Panc1 (cell line): ENCODE results near the gene GRHPR. TPM values are rescaled to one million over a fixed set of nuclear protein-coding genes. Genes with fewer than 3 reads are reported as not detected.

Source experiments
- ATAC-seq: fragments of 200-7000 bp; cut with Tn5 transposase; 2 replicates; pipeline ENCODE4 v1.9.1; 2020; ENCODE audit warnings: mild to moderate bottlenecking, moderate library complexity
- BruUV-seq: library from RNA; stranded (reverse); fragments of 400-500 nt; replicated peaks from 2 replicates; lab custom pipeline; 2021; lab: Mats Ljungman, UMichigan
- CTCF ChIA-PET: fragments of 300-600 bp; sonication (Branson Sonifier 250); formaldehyde crosslinking; loops from one replicate; lab custom pipeline; 2022; ENCODE audit warnings: antibody characterized with exemption; lab: Charles Lee
- POLR2A ChIA-PET: fragments of 300-600 bp; sonication (Branson Sonifier 250); formaldehyde crosslinking; loops from one replicate; lab custom pipeline; 2022; ENCODE audit warnings: antibody characterized with exemption; lab: Charles Lee
- DNase-seq: peaks from one replicate; pipeline ENCODE4 v3.0.0-alpha.2; 2010; ENCODE audit warnings: low read depth, low spot score
- H3K27ac ChIP-seq: 2 replicates; pipeline ENCODE4 v1.5.1; 2011; ENCODE audit warnings: mild to moderate bottlenecking, low read length, inconsistent platforms
- H3K27me3 ChIP-seq: fragments of 200-500 bp; sonication (Bioruptor generic); 2 replicates; pipeline ENCODE4 v1.6.0; 2014; ENCODE audit warnings: low read length, inconsistent platforms; ENCODE audit not compliant: control insufficient read depth, insufficient read depth
- H3K36me3 ChIP-seq: fragments of 200-500 bp; sonication (Bioruptor generic); 2 replicates; pipeline ENCODE4 v1.5.1; 2014; ENCODE audit warnings: inconsistent platforms, mild to moderate bottlenecking, low read length, moderate library complexity; ENCODE audit not compliant: control insufficient read depth, insufficient read depth
- H3K4me1 ChIP-seq: 2 replicates; pipeline ENCODE4 v1.5.1; 2011; ENCODE audit warnings: inconsistent platforms, mild to moderate bottlenecking, low read length, moderate library complexity; ENCODE audit not compliant: control insufficient read depth, insufficient read depth
- H3K4me3 ChIP-seq, 2 experiments: 2 replicates each; pipeline ENCODE4 v1.5.1; 2011 to 2012; ENCODE audit warnings: low read depth in 2 of 2, low read length in 2 of 2, mild to moderate bottlenecking in 2 of 2, inconsistent platforms in 1 of 2, moderate library complexity in 1 of 2
- H3K9me3 ChIP-seq: fragments of 200-500 bp; sonication (Bioruptor generic); 2 replicates; pipeline ENCODE4 v1.5.1; 2014; ENCODE audit warnings: low read depth, mild to moderate bottlenecking, inconsistent platforms, low read length, moderate library complexity; ENCODE audit not compliant: control insufficient read depth, insufficient read depth
- POLR2AphosphoS5 ChIP-seq: IDR thresholded peaks from 2 replicates; pipeline ENCODE4 v1.6.1; 2012; ENCODE audit warnings: mild to moderate bottlenecking, low read depth, low read length, moderate library complexity
- SIN3A ChIP-seq: IDR thresholded peaks from 2 replicates; pipeline ENCODE4 v1.6.1; 2012; ENCODE audit warnings: low read depth, mild to moderate bottlenecking, low read length, moderate library complexity, borderline replicate concordance; ENCODE audit not compliant: insufficient read depth
- TCF7L2 ChIP-seq: IDR thresholded peaks from 2 replicates; pipeline ENCODE4 v1.6.1; 2011; ENCODE audit warnings: mild to moderate bottlenecking, low read depth, low read length, inconsistent platforms
- in situ Hi-C: cut with HindIII; loops from 2 replicates; pipeline ENCODE4 v1.10.0; 2016; ENCODE audit warnings: low sequenced_read_pairs, low pct_unique_long_range_greater_than_20kb
- intact Hi-C: fragments of 100-400 bp; cut with micrococcal nuclease; formaldehyde crosslinking; loops from one replicate; pipeline ENCODE4 v1.10.0; 2022; ENCODE audit not compliant: unreplicated experiment
- total RNA-seq: library from RNA; stranded (reverse); gene quantifications from one replicate; pipeline ENCODE4 v1.2.1, GENCODE V29; 2021; ENCODE audit not compliant: unreplicated experiment
- TF ChIP-seq, protein P1 (sequence below), 2 experiments: IDR thresholded peaks; 2 replicates each; pipeline ENCODE4 v1.6.1; 2011 to 2012; ENCODE audit warnings: low read depth in 2 of 2, control low read depth in 1 of 2, low read length in 1 of 2, mild to moderate bottlenecking in 1 of 2, moderate library complexity in 1 of 2; ENCODE audit not compliant: insufficient read depth in 1 of 2
- TF ChIP-seq, protein P2 (sequence below): fragments of 450-650 bp; IDR thresholded peaks from 2 replicates; pipeline ENCODE4 v1.5.1; 2017; ENCODE audit warnings: mild to moderate bottlenecking

GRHPR gene
- total RNA-seq, 1 experiment from 2014 or later: 238 TPM

DNA sequence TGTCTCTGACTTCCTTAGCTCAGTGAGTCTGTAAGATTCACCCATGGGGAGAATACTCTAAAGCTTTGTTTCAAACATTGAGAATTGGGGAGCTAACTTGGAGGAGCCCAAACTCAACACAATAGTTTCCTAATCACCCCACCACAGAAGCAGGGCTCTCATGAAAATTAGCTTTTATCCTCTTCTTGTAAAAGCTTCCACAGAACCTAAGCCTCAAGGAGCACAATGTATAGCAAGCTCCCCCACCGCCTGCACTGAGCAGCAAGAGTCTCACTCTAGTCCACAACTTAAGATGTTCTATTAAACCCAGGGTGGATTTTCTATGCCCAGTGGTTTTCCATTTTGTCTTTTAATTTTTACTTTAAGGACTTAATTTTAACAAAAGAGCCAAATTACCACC lies 48.9 kb upstream of the GRHPR start:
- no peaks in the 10 kb centered on the region for H3K36me3 ChIP-seq
- TF ChIP-seq, protein P1, sequence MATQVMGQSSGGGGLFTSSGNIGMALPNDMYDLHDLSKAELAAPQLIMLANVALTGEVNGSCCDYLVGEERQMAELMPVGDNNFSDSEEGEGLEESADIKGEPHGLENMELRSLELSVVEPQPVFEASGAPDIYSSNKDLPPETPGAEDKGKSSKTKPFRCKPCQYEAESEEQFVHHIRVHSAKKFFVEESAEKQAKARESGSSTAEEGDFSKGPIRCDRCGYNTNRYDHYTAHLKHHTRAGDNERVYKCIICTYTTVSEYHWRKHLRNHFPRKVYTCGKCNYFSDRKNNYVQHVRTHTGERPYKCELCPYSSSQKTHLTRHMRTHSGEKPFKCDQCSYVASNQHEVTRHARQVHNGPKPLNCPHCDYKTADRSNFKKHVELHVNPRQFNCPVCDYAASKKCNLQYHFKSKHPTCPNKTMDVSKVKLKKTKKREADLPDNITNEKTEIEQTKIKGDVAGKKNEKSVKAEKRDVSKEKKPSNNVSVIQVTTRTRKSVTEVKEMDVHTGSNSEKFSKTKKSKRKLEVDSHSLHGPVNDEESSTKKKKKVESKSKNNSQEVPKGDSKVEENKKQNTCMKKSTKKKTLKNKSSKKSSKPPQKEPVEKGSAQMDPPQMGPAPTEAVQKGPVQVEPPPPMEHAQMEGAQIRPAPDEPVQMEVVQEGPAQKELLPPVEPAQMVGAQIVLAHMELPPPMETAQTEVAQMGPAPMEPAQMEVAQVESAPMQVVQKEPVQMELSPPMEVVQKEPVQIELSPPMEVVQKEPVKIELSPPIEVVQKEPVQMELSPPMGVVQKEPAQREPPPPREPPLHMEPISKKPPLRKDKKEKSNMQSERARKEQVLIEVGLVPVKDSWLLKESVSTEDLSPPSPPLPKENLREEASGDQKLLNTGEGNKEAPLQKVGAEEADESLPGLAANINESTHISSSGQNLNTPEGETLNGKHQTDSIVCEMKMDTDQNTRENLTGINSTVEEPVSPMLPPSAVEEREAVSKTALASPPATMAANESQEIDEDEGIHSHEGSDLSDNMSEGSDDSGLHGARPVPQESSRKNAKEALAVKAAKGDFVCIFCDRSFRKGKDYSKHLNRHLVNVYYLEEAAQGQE (IDR thresholded peaks at IDR 0.05; ENCODE audit: insufficient read depth in 1 of 2, low read depth in 2 of 2, low read length in 1 of 2): no peak
- ChIA-PET CTCF (interaction anchor here (0.7 to 1.2 kb wide), 2 partner anchors 12 to 38 kb away, joined by 3 to 4 read pairs; no protein-coding TSS in a partner anchor), POLR2A (interaction anchor here (0.6 kb wide), 2 partner anchors 9 to 285 kb away, joined by 3 to 5 read pairs; no protein-coding TSS in a partner anchor)
- DNase-seq (no peak), ATAC-seq (no peak)
- H3K4me1 ChIP-seq: no peaks in the 10 kb centered on the region
- peaks cover 2% of the 10 kb centered on the region; the same call in 1 of the 2 replicates for H3K27me3 ChIP-seq
- intact Hi-C loops: no loop called here
- no TSS peak for BruUV-seq
- no peaks in the 10 kb centered on the region for H3K9me3 ChIP-seq
- no peak overlapping the region for H3K4me3 ChIP-seq
- in situ Hi-C loops: no loop called here
- no peak overlapping the region for H3K27ac ChIP-seq

DNA sequence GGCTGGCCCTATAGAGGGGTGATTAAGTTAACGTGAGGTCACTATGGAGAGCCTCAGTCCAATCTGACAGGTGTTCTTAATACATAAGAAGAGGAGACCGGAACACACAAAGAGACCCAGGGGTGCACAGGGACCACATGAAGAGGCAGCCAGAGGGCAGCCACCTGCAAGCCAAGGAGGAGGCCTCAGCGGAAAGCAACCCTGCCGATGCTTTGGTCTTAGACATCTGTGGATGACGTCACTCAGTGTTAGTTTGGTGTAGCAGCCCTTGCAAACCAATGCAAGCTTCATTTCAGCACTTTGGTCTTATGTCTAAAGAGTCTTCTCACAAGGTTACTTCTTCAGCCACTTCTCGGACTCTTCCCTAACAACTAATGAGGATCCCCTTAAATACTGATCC lies 47.6 kb upstream of the GRHPR start:
- no TSS peak for BruUV-seq
- Histone ChIP-seq H3K27ac (no peak overlapping the region), H3K4me1 (no peaks in the 10 kb centered on the region), H3K36me3 (no peaks in the 10 kb centered on the region), H3K27me3 (peaks cover 2% of the 10 kb centered on the region; the same call in 1 of the 2 replicates), H3K9me3 (no peaks in the 10 kb centered on the region), H3K4me3 (no peak overlapping the region)
- ATAC-seq: no peak
- POLR2A ChIA-PET: interaction anchor here (0.6 kb wide), 2 partner anchors 18 to 262 kb away, joined by 3 to 7 read pairs; no protein-coding TSS in a partner anchor
- in situ Hi-C loops: no loop called here
- DNase-seq: no peak
- TF ChIP-seq, protein P2, sequence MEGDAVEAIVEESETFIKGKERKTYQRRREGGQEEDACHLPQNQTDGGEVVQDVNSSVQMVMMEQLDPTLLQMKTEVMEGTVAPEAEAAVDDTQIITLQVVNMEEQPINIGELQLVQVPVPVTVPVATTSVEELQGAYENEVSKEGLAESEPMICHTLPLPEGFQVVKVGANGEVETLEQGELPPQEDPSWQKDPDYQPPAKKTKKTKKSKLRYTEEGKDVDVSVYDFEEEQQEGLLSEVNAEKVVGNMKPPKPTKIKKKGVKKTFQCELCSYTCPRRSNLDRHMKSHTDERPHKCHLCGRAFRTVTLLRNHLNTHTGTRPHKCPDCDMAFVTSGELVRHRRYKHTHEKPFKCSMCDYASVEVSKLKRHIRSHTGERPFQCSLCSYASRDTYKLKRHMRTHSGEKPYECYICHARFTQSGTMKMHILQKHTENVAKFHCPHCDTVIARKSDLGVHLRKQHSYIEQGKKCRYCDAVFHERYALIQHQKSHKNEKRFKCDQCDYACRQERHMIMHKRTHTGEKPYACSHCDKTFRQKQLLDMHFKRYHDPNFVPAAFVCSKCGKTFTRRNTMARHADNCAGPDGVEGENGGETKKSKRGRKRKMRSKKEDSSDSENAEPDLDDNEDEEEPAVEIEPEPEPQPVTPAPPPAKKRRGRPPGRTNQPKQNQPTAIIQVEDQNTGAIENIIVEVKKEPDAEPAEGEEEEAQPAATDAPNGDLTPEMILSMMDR: no peak
- TF ChIP-seq TCF7L2 (no peak), POLR2AphosphoS5 (no peak), SIN3A (no peak)
- TF ChIP-seq, protein P1 (IDR thresholded peaks at IDR 0.05; ENCODE audit: insufficient read depth in 1 of 2, low read depth in 2 of 2, low read length in 1 of 2): no peak
- CTCF ChIA-PET: no interaction called here
- intact Hi-C loops: no loop called here
